ENCODE data around the gene HTRA2.

DNA sequence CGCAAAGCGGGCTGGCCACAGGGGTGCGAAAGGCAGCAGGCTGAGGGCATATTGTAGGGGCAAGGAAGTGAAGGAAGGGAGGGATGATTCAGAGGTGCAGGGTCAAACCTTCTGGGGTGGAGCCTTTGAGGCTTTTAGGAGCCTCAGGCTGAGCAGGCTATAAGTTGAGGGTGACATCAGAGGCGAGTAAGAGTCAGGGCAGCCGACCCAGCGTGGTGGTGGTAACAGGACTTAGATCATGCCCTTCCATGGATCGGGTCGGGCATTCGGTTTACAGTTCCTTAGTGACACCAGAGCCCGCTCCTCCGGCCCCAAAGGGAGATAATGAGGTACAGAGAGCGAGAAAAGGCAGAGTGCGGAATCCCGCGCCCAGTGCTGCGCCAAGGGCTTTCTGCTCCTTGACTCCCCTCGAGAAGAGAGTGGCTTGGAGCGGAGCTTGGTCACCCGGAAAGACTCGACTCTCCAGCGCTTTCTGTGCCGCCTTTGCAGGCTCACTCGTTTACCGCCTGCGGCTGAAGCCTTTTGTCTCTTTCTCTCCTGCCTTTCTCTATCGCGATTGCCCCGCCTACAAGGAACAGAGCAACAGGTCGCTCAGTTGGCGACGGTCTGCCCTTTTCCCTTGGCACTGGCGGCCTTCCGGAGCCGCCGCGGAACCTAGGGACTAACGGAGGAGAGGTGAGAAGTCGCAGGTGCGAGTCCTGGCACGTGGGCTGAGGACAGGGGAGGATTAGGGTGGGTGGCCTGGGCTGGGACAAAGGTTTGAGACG is 31.1 kb upstream of the HTRA2 start:
- TF ChIP-seq, protein P1, sequence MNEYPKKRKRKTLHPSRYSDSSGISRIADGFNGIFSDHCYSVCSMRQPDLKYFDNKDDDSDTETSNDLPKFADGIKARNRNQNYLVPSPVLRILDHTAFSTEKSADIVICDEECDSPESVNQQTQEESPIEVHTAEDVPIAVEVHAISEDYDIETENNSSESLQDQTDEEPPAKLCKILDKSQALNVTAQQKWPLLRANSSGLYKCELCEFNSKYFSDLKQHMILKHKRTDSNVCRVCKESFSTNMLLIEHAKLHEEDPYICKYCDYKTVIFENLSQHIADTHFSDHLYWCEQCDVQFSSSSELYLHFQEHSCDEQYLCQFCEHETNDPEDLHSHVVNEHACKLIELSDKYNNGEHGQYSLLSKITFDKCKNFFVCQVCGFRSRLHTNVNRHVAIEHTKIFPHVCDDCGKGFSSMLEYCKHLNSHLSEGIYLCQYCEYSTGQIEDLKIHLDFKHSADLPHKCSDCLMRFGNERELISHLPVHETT (CRISPR knock-in tag; conservative IDR thresholded peaks at IDR 0.05 in 1 of 2, IDR thresholded peaks at IDR 0.05 in 1 of 2) = no peak
- no peak for TF ChIP-seq HDAC3 (IDR thresholded peaks at IDR 0.05; ENCODE audit: borderline replicate concordance, partially characterized antibody)
- TF ChIP-seq SMAD4 (CRISPR knock-in tag; conservative IDR thresholded peaks at IDR 0.05) = no peak
- TF ChIP-seq, protein P2, sequence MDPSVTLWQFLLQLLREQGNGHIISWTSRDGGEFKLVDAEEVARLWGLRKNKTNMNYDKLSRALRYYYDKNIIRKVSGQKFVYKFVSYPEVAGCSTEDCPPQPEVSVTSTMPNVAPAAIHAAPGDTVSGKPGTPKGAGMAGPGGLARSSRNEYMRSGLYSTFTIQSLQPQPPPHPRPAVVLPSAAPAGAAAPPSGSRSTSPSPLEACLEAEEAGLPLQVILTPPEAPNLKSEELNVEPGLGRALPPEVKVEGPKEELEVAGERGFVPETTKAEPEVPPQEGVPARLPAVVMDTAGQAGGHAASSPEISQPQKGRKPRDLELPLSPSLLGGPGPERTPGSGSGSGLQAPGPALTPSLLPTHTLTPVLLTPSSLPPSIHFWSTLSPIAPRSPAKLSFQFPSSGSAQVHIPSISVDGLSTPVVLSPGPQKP (CRISPR knock-in tag; IDR thresholded peaks at IDR 0.05) = no peak
- no peak for TF ChIP-seq CTCF (IDR thresholded peaks at IDR 0.05 in 2 of 3, conservative IDR thresholded peaks at IDR 0.05 in 1 of 3; ENCODE audit: insufficient read depth in 2 of 3, low read depth in 1 of 3, low read length in 3 of 3)
- TF ChIP-seq, protein P3, sequence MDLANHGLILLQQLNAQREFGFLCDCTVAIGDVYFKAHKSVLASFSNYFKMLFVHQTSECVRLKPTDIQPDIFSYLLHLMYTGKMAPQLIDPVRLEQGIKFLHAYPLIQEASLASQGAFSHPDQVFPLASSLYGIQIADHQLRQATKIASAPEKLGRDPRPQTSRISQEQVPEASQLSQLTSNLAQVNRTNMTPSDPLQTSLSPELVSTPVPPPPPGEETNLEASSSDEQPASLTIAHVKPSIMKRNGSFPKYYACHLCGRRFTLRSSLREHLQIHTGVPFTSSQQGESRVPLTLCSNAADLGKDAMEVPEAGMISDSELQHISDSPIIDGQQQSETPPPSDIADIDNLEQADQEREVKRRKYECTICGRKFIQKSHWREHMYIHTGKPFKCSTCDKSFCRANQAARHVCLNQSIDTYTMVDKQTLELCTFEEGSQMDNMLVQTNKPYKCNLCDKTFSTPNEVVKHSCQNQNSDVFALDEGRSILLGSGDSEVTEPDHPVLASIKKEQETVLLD (IDR thresholded peaks at IDR 0.05) = no peak

Measured in K562 (cell line).